SU-DHL-6 (cell line): ENCODE measurements around the gene TNFRSF4.

Experiments used
- H2AFZ ChIP-seq: fragments of 200-600 bp; sonication (generic); 2 replicates; pipeline ENCODE4 v1.6.1; 2014; ENCODE audit warnings: low read depth, mild to moderate bottlenecking, moderate library complexity, mixed read lengths, antibody characterized with exemption, low read length; ENCODE audit not compliant: severe bottlenecking
- H3F3A ChIP-seq: fragments of 200-600 bp; shearing (Covaris generic); 2 replicates; pipeline ENCODE4 v1.6.0; 2016; ENCODE audit warnings: antibody characterized with exemption, mild to moderate bottlenecking; ENCODE audit not compliant: insufficient read depth
- H3K27ac ChIP-seq: fragments of 200-600 bp; sonication (generic); 2 replicates; pipeline ENCODE4 v1.5.1; 2016; ENCODE audit warnings: low read depth, mild to moderate bottlenecking, low read length, moderate library complexity, mixed read lengths
- H3K27me3 ChIP-seq: fragments of 200-600 bp; sonication (generic), shearing (Covaris generic); 2 replicates; pipeline ENCODE4 v1.6.0; 2014; ENCODE audit warnings: mild to moderate bottlenecking, low read length
- H3K36me3 ChIP-seq: fragments of 200-600 bp; sonication (generic); 2 replicates; pipeline ENCODE4 v1.6.1; 2014; ENCODE audit warnings: mild to moderate bottlenecking, low read length, mixed read lengths
- H3K4me2 ChIP-seq: fragments of 300-600, 200-600 bp; shearing (Covaris generic), sonication (generic); 2 replicates; pipeline ENCODE4 v1.6.0; 2014; ENCODE audit warnings: low read length, low read depth, mild to moderate bottlenecking; ENCODE audit not compliant: poor library complexity, severe bottlenecking
- H3K4me3 ChIP-seq: fragments of 200-600 bp; sonication (generic); 2 replicates; pipeline ENCODE4 v1.5.1; 2014; ENCODE audit warnings: antibody characterized with exemption, low read length, mild to moderate bottlenecking, mixed read lengths; ENCODE audit not compliant: insufficient read depth, poor library complexity, severe bottlenecking
- H3K79me2 ChIP-seq: fragments of 200-600 bp; sonication (generic); 2 replicates; pipeline ENCODE4 v1.6.1; 2014; ENCODE audit warnings: mild to moderate bottlenecking, low read length, moderate library complexity; ENCODE audit not compliant: insufficient read depth
- H3K9ac ChIP-seq: fragments of 200-600 bp; sonication (generic); 2 replicates; pipeline ENCODE4 v1.7.0; 2014; ENCODE audit warnings: mild to moderate bottlenecking, low read length
- H3K9me2 ChIP-seq: fragments of 200-600 bp; sonication (generic); replicated peaks from 2 replicates; pipeline ENCODE4 v1.6.1; 2014; ENCODE audit warnings: low read length; ENCODE audit not compliant: insufficient read depth
- H3K9me3 ChIP-seq: fragments of 200-600 bp; sonication (generic); 2 replicates; pipeline ENCODE4 v1.6.1; 2014; ENCODE audit warnings: low read length, mixed read lengths; ENCODE audit not compliant: insufficient read depth
- H4K20me1 ChIP-seq: fragments of 200-600 bp; sonication (generic); 2 replicates; pipeline ENCODE4 v1.6.1; 2014; ENCODE audit warnings: low read depth, mild to moderate bottlenecking, antibody characterized with exemption, low read length, moderate library complexity, mixed read lengths
- CTCF ChIP-seq: fragments of 200-600 bp; sonication (generic); IDR thresholded peaks from one replicate; pipeline ENCODE4 v1.5.1; 2017; ENCODE audit warnings: antibody characterized with exemption, mild to moderate bottlenecking, low read length, moderate library complexity; ENCODE audit not compliant: insufficient read depth, poor library complexity, severe bottlenecking
- EZH2phosphoT487 ChIP-seq: fragments of 200-600 bp; sonication (generic), shearing (Covaris generic); conservative IDR thresholded peaks from 2 replicates; pipeline ENCODE4 v1.6.1; 2018; ENCODE audit warnings: mild to moderate bottlenecking, antibody characterized with exemption, low read length, moderate library complexity, mixed read lengths

TNFRSF4 gene

GRCh38 chr1:1207571-1207892 lies 6.4 kb downstream of the TNFRSF4 start:
- Histone ChIP-seq H3K4me2 (no peak overlapping the region), H3K9ac (no peak overlapping the region), H3K27me3 (no peaks in the 10 kb centered on the region), H3K27ac (no peak overlapping the region), H2AFZ (no peak overlapping the region), H3K79me2 (no peaks in the 10 kb centered on the region), H3K4me3 (no peak overlapping the region), H3K9me2 (no peaks in the 10 kb centered on the region), H4K20me1 (no peaks in the 10 kb centered on the region), H3F3A (no peaks in the 10 kb centered on the region), H3K36me3 (no peaks in the 10 kb centered on the region), H3K9me3 (no peaks in the 10 kb centered on the region)
- TF ChIP-seq EZH2phosphoT487 = no peak
- TF ChIP-seq CTCF = no peak

- Histone ChIP-seq H3K79me2 (no peaks in the 10 kb centered on the region), H3K27me3 (no peaks in the 10 kb centered on the region), H2AFZ (no peak overlapping the region), H3F3A (no peaks in the 10 kb centered on the region), H3K9me3 (no peaks in the 10 kb centered on the region), H3K4me2 (no peak overlapping the region), H3K36me3 (no peaks in the 10 kb centered on the region), H3K27ac (no peak overlapping the region), H3K9ac (no peak overlapping the region), H4K20me1 (no peaks in the 10 kb centered on the region), H3K9me2 (no peaks in the 10 kb centered on the region), H3K4me3 (no peak overlapping the region)
- no peak for TF ChIP-seq EZH2phosphoT487
- no peak for TF ChIP-seq CTCF
These were observed 6.9 kb downstream of the TNFRSF4 start for GRCh38 chr1:1206966-1207531.

DNA sequence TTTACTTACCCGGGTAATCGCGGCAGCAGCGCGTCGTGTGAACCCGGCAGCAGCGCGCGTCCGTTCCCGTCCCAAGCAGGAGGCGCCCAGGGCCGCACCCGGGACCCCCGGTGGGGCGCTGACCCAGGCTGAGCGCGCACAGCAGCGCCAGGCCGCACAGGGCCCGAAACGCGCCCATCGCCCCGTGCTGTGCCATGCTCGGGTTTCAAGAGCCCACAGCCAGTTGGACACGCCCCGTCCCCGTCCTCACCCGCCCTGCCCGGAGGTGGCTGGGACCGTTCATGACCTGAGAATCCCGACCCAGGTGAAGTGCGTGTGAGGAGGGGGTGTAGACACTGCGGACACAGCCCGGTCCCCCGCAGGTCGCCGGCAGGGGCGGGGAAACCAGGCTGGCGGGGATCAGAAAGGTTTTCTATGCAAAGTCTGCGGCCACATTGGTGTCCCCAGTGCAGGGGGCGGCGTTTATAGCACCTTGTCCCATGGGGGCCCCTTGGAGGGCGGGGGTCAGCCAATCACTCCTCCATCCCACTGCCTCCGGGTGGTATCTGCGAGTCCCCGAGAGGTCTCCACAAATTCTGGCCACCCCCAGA lies 7.5 kb downstream of the TNFRSF4 start, which contains the start of gene TNFRSF18:
TSS of gene TNFRSF18 (minus strand) at position 217 of the 590 bp plus-strand sequence. CDS start at position 196, 21 bp downstream.
- Histone ChIP-seq H3K79me2 (no peaks in the 10 kb centered on the region), H3F3A (no peaks in the 10 kb centered on the region), H4K20me1 (no peaks in the 10 kb centered on the region), H3K36me3 (no peaks in the 10 kb centered on the region), H3K9ac (no peak within 1 kb of the TSS), H3K4me2 (no peak within 1 kb of the TSS), H3K9me3 (no peaks in the 10 kb centered on the region), H3K27me3 (no peaks in the 10 kb centered on the region), H3K27ac (no peak within 1 kb of the TSS), H2AFZ (no peak within 1 kb of the TSS), H3K4me3 (no peak within 1 kb of the TSS), H3K9me2 (no peaks in the 10 kb centered on the region)
- TF ChIP-seq CTCF = no peak
